AG08395 (cell line): ENCODE data around the gene GOT2.
A peak's percentile ranks its signal among the peaks of the same experiment; 100 is the strongest.
"Not testable (repeated sequence)": the region's sequence is repeated elsewhere in the genome, so short reads cannot be mapped to it uniquely, and the experiment has no call there.

ENCODE experiments used
- DNase-seq: peaks from one replicate; pipeline ENCODE4 v3.0.0; 2012; ENCODE audit warnings: mixed read lengths, low spot score

The GOT2 gene

DNA sequence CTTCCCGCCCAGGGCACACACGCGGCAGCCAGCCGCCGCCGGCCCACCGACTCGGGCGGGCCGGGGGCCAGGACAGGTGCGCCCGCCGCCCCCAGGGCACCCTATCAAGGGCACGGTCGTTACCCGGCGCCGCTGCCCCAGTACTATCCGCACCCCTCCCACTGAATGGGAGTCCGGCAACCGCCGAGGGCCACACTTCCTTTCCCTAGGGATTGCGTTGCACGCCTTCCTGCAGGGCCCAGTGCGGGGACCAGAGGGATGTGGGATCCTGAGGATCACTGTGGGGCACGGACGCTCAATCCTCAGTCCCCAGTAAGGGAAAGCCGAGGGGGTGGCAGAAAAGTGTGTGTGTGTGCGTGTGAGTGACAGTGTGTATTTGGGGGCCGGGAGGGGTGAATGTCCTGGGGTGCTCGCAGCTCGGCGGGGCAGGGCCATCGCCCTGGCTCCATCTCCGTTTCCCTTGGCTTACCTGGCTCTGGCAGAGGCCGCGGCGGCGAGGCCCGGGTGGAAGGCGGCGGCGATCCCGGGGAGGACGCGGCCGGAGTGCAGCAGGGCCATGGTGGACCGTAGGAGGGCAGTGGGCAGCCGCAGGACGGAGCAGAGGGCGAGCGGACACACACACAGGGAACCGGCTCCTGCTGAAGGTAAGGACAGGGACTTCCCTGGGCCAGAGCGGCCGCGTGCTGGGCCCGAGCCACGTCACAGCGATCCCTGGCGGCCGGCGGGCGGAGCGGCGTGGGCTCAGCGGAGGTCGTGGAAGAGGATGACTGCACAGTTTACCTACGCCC lies at the start of gene GOT2:
Gene GOT2 (minus strand): TSS at position 646 of the 788 bp plus-strand sequence. CDS start 88 bp downstream, at position 558.
- peak; percentile 90 for DNase-seq

GRCh38 chr16:58779291-58779690 lies 45.2 kb upstream of the GOT2 start:
- DNase-seq = not testable (repeated sequence)

DNA sequence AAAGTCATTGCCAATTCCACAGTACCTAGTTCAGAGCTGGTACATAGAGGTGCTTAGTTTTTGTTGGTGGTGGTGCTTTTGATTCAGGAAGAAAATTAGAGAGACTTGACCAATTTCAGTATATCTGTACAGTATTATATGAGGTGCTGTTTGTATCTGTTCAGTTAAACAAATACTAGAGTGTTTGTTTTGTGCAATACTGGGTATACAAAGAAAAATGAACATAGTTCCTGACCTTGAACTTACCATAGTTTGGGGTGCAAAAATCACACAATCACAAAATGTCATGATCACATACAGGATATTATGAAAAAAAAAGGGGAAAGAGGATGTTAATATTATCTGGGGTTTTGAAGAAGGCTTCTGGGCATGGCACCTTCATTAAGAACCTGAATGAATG lies 39.8 kb upstream of the GOT2 start:
- DNase-seq = no peak

DNA sequence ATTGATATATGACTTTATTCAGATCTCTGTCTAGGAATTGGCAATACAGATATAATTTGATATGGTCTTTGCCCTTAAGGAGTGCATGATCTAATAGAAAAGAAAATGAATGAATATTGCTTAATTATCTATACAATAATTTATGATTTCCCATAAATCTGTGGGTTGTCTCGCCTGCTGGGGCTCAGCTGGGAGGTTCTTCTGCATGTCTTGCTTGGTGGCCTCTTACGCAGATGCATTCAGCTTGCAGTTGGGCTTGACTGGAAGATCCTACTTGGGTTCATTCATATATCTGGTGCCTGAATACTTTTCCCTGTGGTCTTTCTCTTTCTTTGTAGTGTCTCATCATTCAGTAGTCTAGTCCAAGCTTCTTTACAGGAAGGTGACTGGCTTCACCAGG lies 34.0 kb upstream of the GOT2 start:
- DNase-seq = no peak

DNA sequence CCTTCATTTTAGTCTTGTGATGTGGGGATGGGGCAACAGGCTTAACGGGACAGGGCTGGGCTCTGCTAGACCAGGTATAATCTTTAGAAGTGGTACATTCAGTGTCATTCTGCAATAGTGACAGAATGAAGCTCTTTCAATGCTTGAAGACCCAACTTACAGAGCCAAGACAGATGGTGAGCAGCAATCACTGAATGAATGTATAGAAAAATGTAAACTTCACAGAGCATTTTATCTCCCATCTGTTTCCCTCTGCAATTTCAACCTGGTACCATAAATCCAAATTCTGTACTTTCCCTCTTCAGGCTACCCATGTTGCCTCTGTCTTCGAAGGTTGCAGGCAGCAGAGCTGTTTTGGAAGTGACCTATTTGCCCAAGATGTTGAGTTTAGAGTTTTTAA lies 33.5 kb upstream of the GOT2 start:
- DNase-seq = no peak

- no peak for DNase-seq
Observed at GRCh38 chr16:58756650-58757332, 22.7 kb upstream of the GOT2 start.

GRCh38 chr16:58755989-58756649 lies 22.0 kb upstream of the GOT2 start:
- peak; percentile 77 for DNase-seq

DNA sequence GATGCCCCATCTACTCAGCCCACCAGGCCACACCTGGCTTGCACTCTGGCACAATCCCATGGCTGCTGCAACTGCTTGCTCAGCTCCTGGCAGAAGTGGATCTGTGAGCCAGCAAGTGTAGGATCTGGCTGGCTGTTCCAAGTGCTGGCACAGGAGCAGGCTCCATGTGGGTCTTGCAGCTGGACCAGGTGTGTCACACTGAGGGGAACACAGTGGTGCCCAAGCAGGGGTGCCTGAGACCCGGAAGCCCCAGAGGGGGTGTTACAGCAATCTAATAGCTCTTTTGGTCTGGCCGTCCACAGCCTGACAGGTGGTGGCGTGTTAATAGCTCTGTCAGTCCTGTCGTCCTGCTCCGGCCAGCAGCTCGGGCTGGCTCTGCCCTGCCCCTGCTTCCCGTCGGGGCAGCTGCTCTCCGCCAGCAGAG lies 19.6 kb upstream of the GOT2 start:
- no peak for DNase-seq

GRCh38 chr16:58744497-58744896 lies 10.4 kb upstream of the GOT2 start:
- no peak for DNase-seq

- DNase-seq = no peak
Observed at GRCh38 chr16:58741976-58742375, 7.9 kb upstream of the GOT2 start.

DNA sequence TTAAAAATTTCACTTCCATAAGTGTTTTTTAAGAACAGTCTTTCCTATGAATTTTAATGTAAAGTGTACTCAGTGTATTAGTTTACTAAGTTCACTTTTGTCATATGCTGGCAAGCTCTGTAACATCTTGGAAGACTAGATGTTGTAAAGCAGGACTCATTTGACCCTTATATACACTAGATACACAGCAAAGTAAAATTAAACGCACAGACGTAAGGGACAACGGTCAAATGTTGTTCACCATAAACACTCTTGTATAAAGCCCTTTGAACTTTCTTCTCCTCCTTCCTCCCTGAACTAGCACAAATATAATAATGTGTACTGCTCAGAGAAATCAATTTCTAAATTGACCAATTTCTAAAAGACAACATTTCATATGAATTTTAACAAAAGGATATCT lies 7.0 kb upstream of the GOT2 start:
- DNase-seq = no peak

- no peak for DNase-seq
Observed at GRCh38 chr16:58738672-58739296, 4.7 kb upstream of the GOT2 start.

GRCh38 chr16:58736341-58736740 lies 2.2 kb upstream of the GOT2 start:
- not testable (repeated sequence) for DNase-seq

DNA sequence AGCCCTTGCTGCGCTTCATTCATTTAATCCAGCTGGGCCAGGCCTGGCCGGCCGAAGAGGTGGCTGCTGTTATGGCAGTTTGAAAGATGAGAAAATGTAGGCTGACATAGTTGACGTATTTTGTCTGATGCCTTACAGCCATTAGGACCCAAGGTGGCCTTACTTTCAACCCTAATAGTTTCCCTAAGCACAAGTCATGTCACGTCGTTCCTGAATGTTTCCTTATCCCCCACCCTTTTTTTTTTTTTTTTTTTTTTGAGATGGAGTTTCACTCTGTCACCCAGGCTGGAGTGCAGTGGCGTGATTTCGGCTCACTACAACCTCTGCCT lies 307 bp upstream of the GOT2 start:
- no peak for DNase-seq

GRCh38 chr16:58733248-58733670 lies 857 bp downstream of the GOT2 start:
- DNase-seq = peak; percentile 14

- no peak for DNase-seq
Observed at GRCh38 chr16:58732545-58733247, 1.4 kb downstream of the GOT2 start.

DNA sequence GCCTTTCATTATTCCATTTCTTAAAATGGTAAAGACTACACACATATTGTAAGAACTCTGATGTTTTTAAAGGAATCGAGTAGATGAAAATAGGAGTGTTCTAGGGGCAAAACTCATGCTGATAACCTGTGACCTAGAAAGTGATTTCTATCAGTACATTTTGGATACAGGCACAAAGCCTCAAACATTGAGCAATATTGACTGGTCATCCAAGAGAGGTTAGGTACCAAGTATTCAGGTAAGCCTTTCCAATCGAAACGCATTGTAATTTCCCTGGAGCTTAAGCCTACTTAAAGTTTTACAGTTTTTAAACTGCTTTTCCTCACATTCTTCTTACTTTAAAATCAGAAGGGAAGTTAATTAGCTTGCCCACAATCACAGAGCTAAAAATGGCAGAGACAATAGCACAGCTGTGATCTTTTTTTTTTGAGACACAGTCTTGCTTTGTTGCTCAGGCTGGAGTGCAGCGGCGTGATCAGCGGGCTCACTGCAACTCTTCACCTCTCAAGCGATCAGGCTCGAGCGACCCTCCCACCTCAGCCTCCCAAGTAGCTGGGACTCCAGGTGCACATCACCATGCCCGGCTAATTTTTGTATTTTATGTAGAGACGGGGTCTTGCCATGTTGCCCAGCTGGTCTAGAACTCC lies 3.3 kb downstream of the GOT2 start:
- no peak for DNase-seq

GRCh38 chr16:58727796-58728568 lies 6.1 kb downstream of the GOT2 start:
- DNase-seq = no peak

DNA sequence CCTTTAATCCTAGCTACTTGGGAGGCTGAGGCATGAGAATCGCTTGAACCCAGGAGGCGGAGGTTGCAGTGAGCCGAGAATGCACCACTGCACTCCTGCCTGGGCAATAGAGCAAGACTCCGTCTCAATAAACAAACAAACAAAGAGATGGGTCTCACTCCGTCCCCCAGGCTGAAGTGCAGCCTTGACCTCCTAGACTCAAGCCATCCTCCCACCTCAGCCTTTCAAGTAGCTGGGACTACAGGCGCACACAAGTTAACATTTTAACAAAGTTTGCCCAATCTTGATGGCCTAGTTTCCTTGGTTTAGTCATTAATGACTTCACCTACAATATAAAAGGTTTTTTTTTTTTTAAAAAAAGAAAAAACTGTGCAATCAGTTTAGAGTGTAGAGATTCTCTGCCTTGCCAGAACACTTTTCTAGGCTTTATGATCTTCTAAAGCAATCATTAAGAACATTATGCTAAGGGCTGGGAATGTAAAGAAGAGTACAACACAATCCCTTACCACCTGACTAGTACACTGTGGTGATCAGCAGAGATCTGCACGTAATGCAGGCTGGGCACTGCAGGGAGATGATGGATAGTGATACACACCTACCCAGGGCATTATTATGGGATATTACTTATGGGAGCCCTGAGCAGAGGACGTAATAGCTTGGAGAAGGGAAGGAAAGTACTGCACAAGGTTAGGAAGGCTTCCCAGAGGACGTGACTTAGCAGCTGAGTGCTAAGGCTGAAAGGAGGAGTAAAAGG lies 6.9 kb downstream of the GOT2 start:
- no peak for DNase-seq

DNA sequence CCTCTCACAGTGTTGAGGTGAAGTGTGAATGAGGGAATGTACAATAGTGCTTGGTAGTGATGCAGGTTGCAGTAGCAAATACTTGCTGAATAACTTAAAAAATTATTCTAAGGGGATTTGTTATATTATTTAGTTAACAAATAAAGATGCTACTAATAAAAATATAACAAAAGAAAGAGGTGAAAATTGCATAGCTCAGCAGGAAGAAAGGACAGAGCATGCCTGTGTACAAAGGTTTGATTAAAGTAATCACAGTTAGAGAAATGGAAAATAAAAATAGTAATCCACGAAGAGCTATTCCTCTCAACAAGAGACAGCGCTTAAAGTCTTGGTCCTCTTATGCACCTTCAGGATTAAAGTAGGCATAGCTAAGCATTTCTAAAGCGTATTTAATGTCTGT lies 11.0 kb downstream of the GOT2 start:
- DNase-seq = no peak
